MCF 10A (cell line): ENCODE data around the gene MLLT3. TPM values are rescaled to one million over a fixed set of nuclear protein-coding genes. Genes with fewer than 3 reads are reported as not detected.
A peak's percentile ranks its signal among the peaks of the same experiment; 100 is the strongest.

Source experiments
- BruUV-seq: library from RNA; stranded (reverse); fragments of 400-500 nt; replicated peaks from 2 replicates; lab custom pipeline; 2021; lab: Mats Ljungman, UMichigan
- CTCF ChIA-PET: fragments of 300-600 bp; sonication (Branson Sonifier 250); formaldehyde crosslinking; extraction: SDS; loops from one replicate; lab custom pipeline; 2021; ENCODE audit warnings: antibody characterized with exemption, inconsistent platforms; lab: Yijun Ruan, JAX
- POLR2A ChIA-PET: fragments of 300-600, 350-650 bp; sonication (Branson Sonifier 250); formaldehyde crosslinking; extraction: SDS; loops from one replicate; lab custom pipeline; 2020; ENCODE audit warnings: antibody characterized with exemption, inconsistent platforms; lab: Yijun Ruan, JAX
- DNase-seq: peaks from one replicate; pipeline ENCODE4 v3.0.0-alpha.2; 2018; ENCODE audit not compliant: unreplicated experiment
- H3K27ac Mint-ChIP-seq: one replicate; pipeline ENCODE4 v1.8.0; 2022; ENCODE audit warnings: mild to moderate bottlenecking, low read depth, mixed read lengths; ENCODE audit not compliant: unreplicated experiment
- H3K27me3 Mint-ChIP-seq: one replicate; pipeline ENCODE4 v1.8.0; 2022; ENCODE audit warnings: mixed read lengths; ENCODE audit not compliant: insufficient read depth, unreplicated experiment
- H3K36me3 Mint-ChIP-seq: one replicate; pipeline ENCODE4 v1.8.0; 2022; ENCODE audit warnings: mild to moderate bottlenecking, moderate library complexity, mixed read lengths; ENCODE audit not compliant: insufficient read depth, unreplicated experiment
- H3K4me1 Mint-ChIP-seq: one replicate; pipeline ENCODE4 v1.8.0; 2022; ENCODE audit warnings: mixed read lengths; ENCODE audit not compliant: insufficient read depth, unreplicated experiment
- H3K4me3 Mint-ChIP-seq: one replicate; pipeline ENCODE4 v1.8.0; 2022; ENCODE audit warnings: mild to moderate bottlenecking, moderate library complexity, mixed read lengths; ENCODE audit not compliant: unreplicated experiment
- H3K9me3 Mint-ChIP-seq: one replicate; pipeline ENCODE4 v1.8.0; 2022; ENCODE audit warnings: mixed read lengths; ENCODE audit not compliant: unreplicated experiment
- CTCF ChIP-seq: fragments of 200-600 bp; IDR thresholded peaks from one replicate; pipeline ENCODE4 v1.8.0; 2022; ENCODE audit warnings: antibody characterized with exemption, mild to moderate bottlenecking; ENCODE audit not compliant: unreplicated experiment
- intact Hi-C: fragments of 100-400 bp; cut with micrococcal nuclease; formaldehyde crosslinking; loops from 2 replicates; pipeline ENCODE4 v1.14.1; 2022
- total RNA-seq: library from RNA; stranded (reverse); gene quantifications from 2 replicates; pipeline ENCODE4 v1.2.3, GENCODE V29; 2022

MLLT3 gene
- total RNA-seq, 1 experiment from 2014 or later: 1.2 TPM

- H3K9me3 Mint-ChIP-seq: no peaks in the 10 kb centered on the region
- peak; percentile 30 for TF ChIP-seq CTCF
- H3K27ac Mint-ChIP-seq: no peak overlapping the region
- CTCF ChIA-PET: interaction anchor here (0.7 to 1.5 kb wide), 3 partner anchors 10 to 278 kb away, joined by 3 to 4 read pairs (median 4); no protein-coding TSS in a partner anchor
- H3K36me3 Mint-ChIP-seq: no peaks in the 10 kb centered on the region
- no TSS peak for BruUV-seq
- DNase-seq: peak; percentile 40
- H3K27me3 Mint-ChIP-seq: peaks cover 29% of the 10 kb centered on the region
- POLR2A ChIA-PET: interaction anchor here (1.4 kb wide), 1 partner anchor 11 kb away, joined by 4 read pairs; the partner anchor contains the start of gene MLLT3
- intact Hi-C loops: no loop called here
- H3K4me3 Mint-ChIP-seq: no peak overlapping the region
- peaks cover 10% of the 10 kb centered on the region for H3K4me1 Mint-ChIP-seq
Measured at GRCh38 chr9:20611691-20612287, 10.5 kb downstream of the MLLT3 start.

- no peak for DNase-seq
- Mint-ChIP-seq H3K36me3 (no peaks in the 10 kb centered on the region), H3K27ac (no peak overlapping the region), H3K4me1 (peaks cover 10% of the 10 kb centered on the region), H3K9me3 (no peaks in the 10 kb centered on the region), H3K27me3 (peaks cover 29% of the 10 kb centered on the region), H3K4me3 (no peak overlapping the region)
- CTCF ChIA-PET: interaction anchor here (0.8 kb wide), 1 partner anchor 9 kb away, joined by 4 read pairs; no protein-coding TSS in a partner anchor
- no peak for TF ChIP-seq CTCF
- BruUV-seq: no TSS peak
- POLR2A ChIA-PET: interaction anchor here (0.8 kb wide), 1 partner anchor 12 kb away, joined by 4 read pairs; the partner anchor contains the start of gene MLLT3
- intact Hi-C loops: no loop called here
Measured at GRCh38 chr9:20610591-20610990, 11.7 kb downstream of the MLLT3 start.

GRCh38 chr9:20608582-20608981 is 13.7 kb downstream of the MLLT3 start:
- H3K9me3 Mint-ChIP-seq: no peaks in the 10 kb centered on the region
- ChIA-PET CTCF (interaction anchor here (0.6 to 1.3 kb wide), 3 partner anchors 16 to 290 kb away, joined by 3 to 4 read pairs (median 4); no protein-coding TSS in a partner anchor), POLR2A (no interaction called here)
- intact Hi-C loops: no loop called here
- H3K36me3 Mint-ChIP-seq: no peaks in the 10 kb centered on the region
- no TSS peak for BruUV-seq
- peaks cover 10% of the 10 kb centered on the region for H3K4me1 Mint-ChIP-seq
- TF ChIP-seq CTCF: no peak
- no peak overlapping the region for H3K4me3 Mint-ChIP-seq
- H3K27me3 Mint-ChIP-seq: peaks cover 38% of the 10 kb centered on the region
- DNase-seq: no peak
- H3K27ac Mint-ChIP-seq: no peak overlapping the region

GRCh38 chr9:20606652-20607051 is 15.6 kb downstream of the MLLT3 start:
- CTCF ChIA-PET: interaction anchor here (2.4 kb wide), 1 partner anchor 19 kb away, joined by 10 read pairs; no protein-coding TSS in a partner anchor
- Mint-ChIP-seq H3K9me3 (no peaks in the 10 kb centered on the region), H3K27ac (no peak overlapping the region), H3K4me3 (no peak overlapping the region), H3K27me3 (peaks cover 58% of the 10 kb centered on the region), H3K4me1 (peaks cover 1% of the 10 kb centered on the region), H3K36me3 (no peaks in the 10 kb centered on the region)
- BruUV-seq: no TSS peak
- no peak for DNase-seq
- POLR2A ChIA-PET: no interaction called here
- no peak for TF ChIP-seq CTCF
- intact Hi-C loops: no loop called here
